ENCODE measurements around the gene SOCS4. TPM values are rescaled to one million over a fixed set of nuclear protein-coding genes. Genes with fewer than 3 reads are reported as not detected.
A peak's percentile ranks its signal among the peaks of the same experiment; 100 is the strongest.
"Not testable (repeated sequence)": the region's sequence is repeated elsewhere in the genome, so short reads cannot be mapped to it uniquely, and the experiment has no call there.

SOCS4 gene
- total RNA-seq, 1 experiment from 2014 or later: 12.5 TPM

- DNase-seq (ENCODE audit: low read depth): no peak
These were observed 25.4 kb downstream of the SOCS4 start for GRCh38 chr14:55052269-55052930.

GRCh38 chr14:55053018-55053417, 26.0 kb downstream of the SOCS4 start:
- DNase-seq (ENCODE audit: low read depth): no peak

GRCh38 chr14:55053500-55053899, 26.5 kb downstream of the SOCS4 start:
- DNase-seq (ENCODE audit: low read depth): no peak

GRCh38 chr14:55054098-55054497, 27.1 kb downstream of the SOCS4 start:
- DNase-seq (ENCODE audit: low read depth): no peak

GRCh38 chr14:55057919-55058318, 30.9 kb downstream of the SOCS4 start:
- no peak for DNase-seq (ENCODE audit: low read depth)

- DNase-seq (ENCODE audit: low read depth): no peak
These were observed 32.3 kb downstream of the SOCS4 start for GRCh38 chr14:55059333-55059732.

- no peak for DNase-seq (ENCODE audit: low read depth)
These were observed 35.7 kb downstream of the SOCS4 start for GRCh38 chr14:55062517-55063351.

- not testable (repeated sequence) for DNase-seq (ENCODE audit: low read depth)
These were observed 37.9 kb downstream of the SOCS4 start for GRCh38 chr14:55064896-55065295.

GRCh38 chr14:55065411-55065810, 38.4 kb downstream of the SOCS4 start:
- no peak for DNase-seq (ENCODE audit: low read depth)

- DNase-seq (ENCODE audit: low read depth): no peak
These were observed 39.2 kb downstream of the SOCS4 start for GRCh38 chr14:55066223-55066622.

GRCh38 chr14:55070981-55071411, 44.0 kb downstream of the SOCS4 start:
- peak; percentile 76 for DNase-seq (ENCODE audit: low read depth)

GRCh38 chr14:55071870-55072640, 45.0 kb downstream of the SOCS4 start:
- peak; percentile 98 for DNase-seq (ENCODE audit: low read depth)

GRCh38 chr14:55073856-55074255, 46.8 kb downstream of the SOCS4 start:
- DNase-seq (ENCODE audit: low read depth): peak; percentile 86

- peak; percentile 44 for DNase-seq (ENCODE audit: low read depth)
These were observed 47.6 kb downstream of the SOCS4 start for GRCh38 chr14:55074662-55075061.

GRCh38 chr14:55075628-55076175, 48.7 kb downstream of the SOCS4 start:
- DNase-seq (ENCODE audit: low read depth): peak; percentile 48

GRCh38 chr14:55077170-55078151, 50.4 kb downstream of the SOCS4 start:
- DNase-seq (ENCODE audit: low read depth): peak; percentile 62

GRCh38 chr14:55079961-55080360, 52.9 kb downstream of the SOCS4 start:
- not testable (repeated sequence) for DNase-seq (ENCODE audit: low read depth)

- no peak for DNase-seq (ENCODE audit: low read depth)
These were observed 57.5 kb downstream of the SOCS4 start for GRCh38 chr14:55084401-55085059.

GRCh38 chr14:55085060-55085660, 58.1 kb downstream of the SOCS4 start:
- no peak for DNase-seq (ENCODE audit: low read depth)

GRCh38 chr14:55086938-55087337, 59.9 kb downstream of the SOCS4 start:
- DNase-seq (ENCODE audit: low read depth): no peak

Data from M059J (cell line).